GM19099 (cell line): Measurements from ENCODE around the gene MACROD2.

Experiments
- POLR2A ChIP-seq: IDR thresholded peaks from 3 replicates; pipeline ENCODE4 v1.6.1; 2011; ENCODE audit warnings: low read depth; ENCODE audit not compliant: insufficient read length; ENCODE audit errors: extremely low read depth

MACROD2 gene

GRCh38 chr20:14647016-14647415 is 651.7 kb downstream of the MACROD2 start:
- TF ChIP-seq POLR2A = no peak

- no peak for TF ChIP-seq POLR2A
Measured at GRCh38 chr20:14649662-14650061, 654.3 kb downstream of the MACROD2 start.

DNA sequence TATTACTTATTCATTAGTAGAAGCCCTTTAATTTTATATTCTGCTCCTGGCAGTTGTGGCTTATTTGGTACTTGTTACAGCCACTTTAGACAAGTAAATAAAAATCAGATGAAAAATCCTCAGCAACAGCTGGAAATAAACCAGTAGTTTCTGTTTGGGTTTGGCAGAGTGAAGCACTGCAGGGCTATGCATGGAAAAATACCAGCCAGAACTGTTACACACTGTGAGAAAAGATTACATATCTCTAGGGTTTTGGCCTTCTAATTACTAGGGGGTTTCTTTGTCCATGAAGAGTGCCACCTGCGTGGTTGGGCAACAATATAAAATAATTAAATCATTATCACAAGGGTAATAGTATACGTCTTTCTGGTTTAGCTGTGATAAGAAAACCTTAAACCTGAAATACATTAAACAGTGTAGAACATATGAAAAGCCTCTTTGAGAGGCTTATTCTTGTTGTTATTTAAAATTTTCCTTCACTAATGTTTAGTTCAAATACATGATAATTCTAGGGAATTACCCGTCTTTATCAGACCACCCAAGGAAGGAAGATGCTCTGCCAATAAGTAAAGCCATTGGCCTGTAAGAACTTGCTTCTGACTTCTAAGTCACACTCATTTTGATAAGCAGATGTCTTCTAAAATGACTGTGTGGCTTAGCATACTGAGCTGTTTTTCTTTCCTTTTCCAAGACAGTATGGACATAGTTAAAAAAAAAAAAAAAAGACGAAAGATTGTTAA is 662.1 kb downstream of the MACROD2 start:
- TF ChIP-seq POLR2A = no peak

- TF ChIP-seq POLR2A = no peak
Measured at GRCh38 chr20:14664101-14664500, 668.8 kb downstream of the MACROD2 start.

DNA sequence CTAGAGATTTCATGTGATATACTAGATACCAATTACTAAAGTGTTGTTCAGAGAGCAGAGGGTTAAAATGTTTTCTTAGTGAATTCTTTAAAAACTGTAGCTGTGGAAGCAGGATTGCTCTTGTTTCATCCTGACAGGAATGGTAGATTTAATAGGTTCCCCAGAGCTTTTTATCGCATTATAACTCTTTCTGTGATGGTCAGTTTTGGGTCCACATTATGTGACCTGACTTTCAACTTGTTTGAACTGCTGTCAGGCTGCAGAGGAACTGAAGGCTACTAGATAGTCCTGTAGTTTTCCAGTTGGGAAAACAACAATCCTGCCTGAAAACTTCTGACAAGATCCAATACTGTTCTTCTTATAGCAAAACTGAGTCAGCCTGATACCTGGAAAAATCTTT is 671.4 kb downstream of the MACROD2 start:
- no peak for TF ChIP-seq POLR2A

DNA sequence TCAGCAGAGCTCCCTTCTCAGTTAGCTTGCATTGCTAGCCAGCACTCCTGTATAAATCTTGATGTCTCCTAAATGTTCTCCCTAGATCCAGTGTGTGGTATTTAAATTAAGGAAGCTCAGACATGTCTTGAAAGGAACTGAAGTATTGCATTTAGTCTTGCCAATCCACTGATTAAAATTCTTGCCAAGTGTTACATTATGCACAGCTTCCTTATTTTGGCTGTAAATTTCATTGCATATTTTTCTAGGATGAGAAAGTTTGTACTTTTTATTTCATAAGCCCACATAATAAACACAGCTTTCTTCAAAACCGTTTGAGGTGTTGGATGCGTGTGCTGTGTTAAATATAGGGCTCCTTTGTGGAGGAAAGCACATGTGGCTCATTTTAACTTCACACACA is 671.9 kb downstream of the MACROD2 start:
- no peak for TF ChIP-seq POLR2A

DNA sequence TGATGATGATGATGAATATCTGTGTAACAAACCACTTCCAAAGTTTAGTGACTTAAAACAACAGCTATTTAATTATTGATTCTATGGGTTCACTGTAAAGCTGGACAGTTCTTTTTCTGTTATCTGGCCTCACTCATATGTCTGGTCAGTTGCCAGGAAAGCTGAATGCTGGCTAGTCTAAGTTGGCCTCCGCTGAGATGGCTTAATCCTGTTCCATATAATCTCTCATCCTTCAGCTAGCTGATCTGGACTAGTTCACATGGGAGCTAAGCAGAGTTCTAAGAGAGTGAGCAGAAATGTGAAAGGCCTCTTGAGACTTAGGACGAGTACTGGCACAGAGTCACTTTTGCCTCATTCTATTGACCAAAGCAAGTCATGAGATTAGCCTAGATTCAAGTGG is 676.8 kb downstream of the MACROD2 start:
- no peak for TF ChIP-seq POLR2A

GRCh38 chr20:14673164-14673563 is 677.8 kb downstream of the MACROD2 start:
- TF ChIP-seq POLR2A = no peak

- no peak for TF ChIP-seq POLR2A
Measured at GRCh38 chr20:14677455-14677854, 682.1 kb downstream of the MACROD2 start.

DNA sequence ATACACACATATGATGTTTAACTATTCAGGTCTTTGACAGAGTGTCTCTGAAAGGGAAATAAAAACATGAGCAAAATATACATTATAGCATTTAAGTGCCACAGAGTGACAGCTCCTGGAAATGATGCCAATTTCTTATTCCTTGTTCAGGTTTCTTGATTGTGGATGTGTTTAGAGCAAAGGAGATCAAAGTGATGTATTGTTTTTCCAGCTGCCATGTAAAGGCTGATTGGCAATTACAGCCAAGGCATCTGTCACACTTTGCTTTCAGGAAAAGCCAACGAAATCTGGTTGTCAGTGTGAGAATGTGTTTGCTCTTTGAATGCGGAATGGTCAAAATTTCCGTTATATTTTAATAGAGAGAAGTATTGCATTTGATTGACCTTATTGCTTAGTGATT is 689.9 kb downstream of the MACROD2 start:
- no peak for TF ChIP-seq POLR2A

GRCh38 chr20:14687313-14687712 is 692.0 kb downstream of the MACROD2 start:
- TF ChIP-seq POLR2A = no peak

- TF ChIP-seq POLR2A = no peak
Measured at GRCh38 chr20:14688005-14688404, 692.7 kb downstream of the MACROD2 start.

GRCh38 chr20:14691994-14692393 is 696.7 kb downstream of the MACROD2 start:
- no peak for TF ChIP-seq POLR2A

DNA sequence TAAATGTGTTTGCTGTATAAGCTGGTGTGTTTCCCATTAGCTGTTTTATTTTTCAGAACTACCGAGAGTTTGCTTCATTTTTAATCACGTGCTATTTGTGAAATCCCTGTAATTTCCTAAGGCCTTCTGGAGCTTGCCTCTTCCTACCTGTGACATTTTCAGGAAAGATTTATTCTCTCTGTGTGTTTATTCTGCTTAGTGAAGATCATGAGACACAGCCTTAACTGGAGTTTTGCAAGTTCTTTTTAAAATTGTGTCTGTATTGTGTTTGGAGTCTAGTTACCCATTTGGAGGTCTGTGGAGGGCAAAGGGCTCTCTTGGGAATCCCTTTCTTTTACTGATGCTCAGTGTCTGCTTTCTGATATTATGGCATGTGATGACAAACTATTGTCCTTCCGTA is 701.2 kb downstream of the MACROD2 start:
- TF ChIP-seq POLR2A = no peak

- no peak for TF ChIP-seq POLR2A
Measured at GRCh38 chr20:14696937-14697336, 701.6 kb downstream of the MACROD2 start.

DNA sequence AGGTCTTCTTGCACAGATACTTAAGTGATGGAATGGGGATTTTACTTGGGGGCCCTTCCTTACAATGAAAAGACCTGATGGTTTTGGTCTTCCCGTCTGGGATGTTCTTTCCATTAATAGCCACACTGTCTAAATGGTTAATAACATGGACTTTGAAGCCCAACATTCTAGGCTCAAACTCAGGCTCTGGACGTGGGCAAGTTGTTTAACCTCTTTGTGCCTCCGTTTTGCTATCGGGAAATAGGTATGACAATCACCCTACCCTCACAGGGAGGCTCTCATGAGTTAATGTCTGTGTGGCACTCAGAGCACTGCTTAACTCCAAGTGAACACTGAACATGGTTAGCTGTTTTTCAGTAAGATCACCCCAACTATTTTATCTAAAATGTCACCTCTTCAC is 702.8 kb downstream of the MACROD2 start:
- no peak for TF ChIP-seq POLR2A
